Esophagus squamous epithelium (tissue), 5 donors: ENCODE data around the gene TBX4. TPM values are rescaled to one million over a fixed set of nuclear protein-coding genes. Genes with fewer than 3 reads are reported as not detected.

Experiments
- DNase-seq: peaks from one replicate; lab custom pipeline; 2025; lab: John Stamatoyannopoulos, UW
- H3K27ac ChIP-seq, 4 donors: fragments of 200-600 bp; sonication (generic); one replicate each; pipeline ENCODE4 v1.5.1; 2016 to 2019; ENCODE audit warnings: mild to moderate bottlenecking in 1 of 4
- H3K27me3 ChIP-seq, 4 donors: fragments of 200-600 bp; sonication (generic); 1 replicate in 3 of 4; 2 replicates in 1 of 4; pipeline versions ENCODE4 v1.5.1 to v1.6.0; 2017 to 2021; ENCODE audit warnings: antibody characterized with exemption in 1 of 4
- H3K36me3 ChIP-seq, 3 donors: fragments of 200-600 bp; sonication (generic); one replicate each; pipeline ENCODE4 v1.5.1; 2016 to 2019
- H3K4me1 ChIP-seq, 3 donors: fragments of 200-600 bp; sonication (generic); one replicate each; pipeline ENCODE4 v1.5.1; 2017 to 2019
- H3K4me3 ChIP-seq, 4 donors: fragments of 200-600 bp; sonication (generic); 1 replicate in 3 of 4; 2 replicates in 1 of 4; pipeline ENCODE4 v1.5.1; 2016 to 2019; ENCODE audit warnings: mild to moderate bottlenecking in 2 of 4, moderate library complexity in 1 of 4
- H3K9me3 ChIP-seq, 3 donors: fragments of 200-600 bp; sonication (generic); one replicate each; pipeline ENCODE4 v1.5.1; 2016 to 2019
- CTCF ChIP-seq, 6 experiments: fragments of 450-650 bp in 4 of 6; fragments of 200-600 bp in 2 of 6; sonication (generic) in 2 of 6; IDR thresholded peaks; one replicate each; pipeline ENCODE4 v1.5.1; 2016 to 2019; ENCODE audit warnings: antibody characterized with exemption in 6 of 6, mild to moderate bottlenecking in 4 of 6, moderate library complexity in 4 of 6
- POLR2A ChIP-seq, 4 donors: fragments of 450-650 bp; IDR thresholded peaks; one replicate each; pipeline ENCODE4 v1.6.1; 2017; ENCODE audit warnings: antibody characterized with exemption in 4 of 4, mild to moderate bottlenecking in 4 of 4, moderate library complexity in 3 of 4
- WGBS, 2 donors: methylation state at CpG; one replicate each; pipeline ENCODE4 v1.1.5; 2018; 5-methylcytosine and 5-hydroxymethylcytosine counted together
- intact Hi-C: fragments of 100-400 bp; cut with DNase I; formaldehyde crosslinking; loops from one replicate; pipeline ENCODE4 v1.15.0; 2022
- total RNA-seq, 4 donors: library from RNA; depleted of rRNA; stranded (reverse); fragments of >200 nt; gene quantifications; one replicate each; pipeline ENCODE4 v1.1.0, GENCODE V29; 2016
- donor health status: DM: yes; HTN: yes; CAD: no.

TBX4 gene
- total RNA-seq, 4 donors from 2014 or later: not detected

- TF ChIP-seq CTCF (IDR thresholded peaks at IDR 0.05) (no peak), POLR2A (IDR thresholded peaks at IDR 0.05) (no peak)
- H3K27me3 ChIP-seq: peaks cover 4 to 100% (median 13%) of the 10 kb centered on the region in 4 donors
- H3K36me3 ChIP-seq: peaks cover 0 to 14% (median 0%) of the 10 kb centered on the region in 3 donors
- intact Hi-C loops: no loop called here
- peak overlapping the region; percentile 82 to 91 (median 84) for H3K27ac ChIP-seq
- no peak for DNase-seq
- WGBS, 2 donors: 52 to 65% methylated on average over 8 to 15 of the region's 41 CpGs
- peak overlapping the region in 3 of 4 donors; percentile 69 to 75 (median 70) for H3K4me3 ChIP-seq
- H3K4me1 ChIP-seq: peaks cover 37 to 97% (median 47%) of the 10 kb centered on the region in 3 donors
- H3K9me3 ChIP-seq: no peaks in the 10 kb centered on the region
Observed at GRCh38 chr17:61408151-61409041, 43.8 kb upstream of the TBX4 start.

- Histone ChIP-seq H3K27me3 (peaks cover 0 to 100% (median 10%) of the 10 kb centered on the region in 4 donors), H3K4me1 (peaks cover 36 to 97% (median 38%) of the 10 kb centered on the region in 3 donors)
- no peak for DNase-seq
Observed at GRCh38 chr17:61409301-61410112, 42.7 kb upstream of the TBX4 start.

GRCh38 chr17:61410141-61411010 lies 41.8 kb upstream of the TBX4 start:
- Histone ChIP-seq H3K4me3 (peak overlapping the region; percentile 63 to 75 (median 70)), H3K9me3 (no peaks in the 10 kb centered on the region), H3K27ac (peak overlapping the region; percentile 82 to 92 (median 90)), H3K27me3 (peaks cover 0 to 98% (median 5%) of the 10 kb centered on the region in 4 donors), H3K4me1 (peaks cover 28 to 97% (median 32%) of the 10 kb centered on the region in 3 donors), H3K36me3 (peaks cover 0 to 4% (median 0%) of the 10 kb centered on the region in 3 donors)
- intact Hi-C loops: loop anchor here (5.0 kb wide), 1 partner anchor 427 kb away; no protein-coding TSS in a partner anchor
- peak; percentile 30 to 69 (median 49) for TF ChIP-seq CTCF (IDR thresholded peaks at IDR 0.05)
- TF ChIP-seq POLR2A (IDR thresholded peaks at IDR 0.05): no peak
- 8 to 18% methylated on average over 7 to 8 of the region's 48 CpGs for WGBS, 2 donors
- no peak for DNase-seq

More at GRCh38 chr17:61409301-61410112, 42.7 kb upstream of the TBX4 start:
- peak overlapping the region; percentile 82 to 92 (median 90) for H3K27ac ChIP-seq
- peaks cover 0 to 13% (median 0%) of the 10 kb centered on the region in 3 donors for H3K36me3 ChIP-seq
- intact Hi-C loops: loop anchor here (5.0 kb wide), 1 partner anchor 428 kb away; no protein-coding TSS in a partner anchor
- no peaks in the 10 kb centered on the region for H3K9me3 ChIP-seq
- WGBS, 2 donors: 0 to 5% methylated on average over 18 to 19 of the region's 73 CpGs
- peak in 5 of 6 experiments; percentile 32 to 63 (median 43) for TF ChIP-seq CTCF (IDR thresholded peaks at IDR 0.05)
- TF ChIP-seq POLR2A (IDR thresholded peaks at IDR 0.05): no peak
- peak overlapping the region; percentile 37 to 75 (median 70) for H3K4me3 ChIP-seq

GRCh38 chr17:61411011-61411260 lies 41.3 kb upstream of the TBX4 start:
- 9% methylated on average over 18 of the region's 29 CpGs; no CpG with 5 or more reads in 1 of the 2 donors for WGBS, 2 donors
- Histone ChIP-seq H3K36me3 (no peaks in the 10 kb centered on the region), H3K4me3 (peak overlapping the region; percentile 63 to 75 (median 70)), H3K27me3 (peaks cover 0 to 98% (median 5%) of the 10 kb centered on the region in 4 donors), H3K9me3 (no peaks in the 10 kb centered on the region), H3K4me1 (peaks cover 28 to 93% (median 32%) of the 10 kb centered on the region in 3 donors), H3K27ac (peak overlapping the region; percentile 82 to 92 (median 90))
- DNase-seq: no peak
- TF ChIP-seq POLR2A (IDR thresholded peaks at IDR 0.05): no peak
- TF ChIP-seq CTCF (IDR thresholded peaks at IDR 0.05): no peak
- intact Hi-C loops: loop anchor here (5.0 kb wide), 1 partner anchor 426 kb away; no protein-coding TSS in a partner anchor
